Left ventricle myocardium superior (tissue), 1 donor: ENCODE measurements around the gene PRLR. TPM values are rescaled to one million over a fixed set of nuclear protein-coding genes. Genes with fewer than 3 reads are reported as not detected.
"Not testable (repeated sequence)": the region's sequence is repeated elsewhere in the genome, so short reads cannot be mapped to it uniquely, and the experiment has no call there.

Experiments used
- ATAC-seq: fragments of 200-7000 bp; cut with Tn5 transposase; one replicate; pipeline ENCODE4 v1.9.1; 2020; ENCODE audit warnings: mild to moderate bottlenecking, moderate library complexity
- DNase-seq: peaks from one replicate; pipeline ENCODE4 v3.0.0-alpha.2; 2020
- intact Hi-C: fragments of 100-400 bp; cut with micrococcal nuclease; formaldehyde crosslinking; loops from one replicate; pipeline ENCODE4 v1.11.0; 2022
- long read RNA-seq: library from polyadenylated mRNA; unstranded; transcript quantifications from one replicate; pipeline ENCODE4 v2.0.0, GENCODE V29; 2021
- total RNA-seq: library from RNA; stranded (reverse); fragmentation: NEBNext Ultra II Directional; extraction: Animal tissue kit (Norgen Biotek cat#: 25700); gene quantifications from one replicate; pipeline ENCODE4 v1.2.1, GENCODE V29; 2021
- donor health status: DM: no; HTN: yes; CAD: no; lungs with severe emphysema.

PRLR gene
- total RNA-seq: 0.40 TPM
- long read RNA-seq: 0 reads

DNA sequence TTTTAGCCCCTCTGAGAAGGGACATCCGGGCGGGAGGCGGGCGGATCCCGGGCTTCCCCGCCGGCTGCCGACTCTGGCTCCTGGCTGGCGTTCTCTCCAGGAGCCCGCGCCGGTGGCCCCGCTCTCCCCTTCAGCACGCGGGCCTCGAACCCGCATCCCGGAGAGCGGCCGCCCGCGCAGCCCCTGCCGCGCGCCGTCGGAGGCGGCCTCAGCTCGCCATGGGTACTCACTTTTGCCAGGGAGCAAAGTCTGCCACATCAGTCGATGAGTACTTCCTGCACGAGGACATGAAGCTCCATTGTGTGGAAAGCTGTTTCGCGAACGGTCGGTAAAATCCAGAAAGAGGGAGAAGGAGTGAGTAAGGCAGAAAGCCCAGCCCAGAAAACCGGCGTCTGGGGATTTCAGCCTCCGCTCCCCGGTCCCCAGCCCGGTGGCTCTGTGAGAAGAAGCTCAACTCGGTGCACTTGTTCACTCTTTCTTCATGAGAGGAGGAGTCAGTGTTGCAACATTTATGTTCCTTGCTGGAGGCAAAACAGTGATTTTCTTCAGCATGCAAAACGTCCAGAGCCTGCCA, at the start of gene PRLR:
PRLR (minus strand) TSS at position 450 of the 574 bp plus-strand sequence. CDS start 140,867 bp downstream, outside the sequence.
- peak; percentile 67 for ATAC-seq
- intact Hi-C loops: no loop called here
- DNase-seq: peak; percentile 36

DNA sequence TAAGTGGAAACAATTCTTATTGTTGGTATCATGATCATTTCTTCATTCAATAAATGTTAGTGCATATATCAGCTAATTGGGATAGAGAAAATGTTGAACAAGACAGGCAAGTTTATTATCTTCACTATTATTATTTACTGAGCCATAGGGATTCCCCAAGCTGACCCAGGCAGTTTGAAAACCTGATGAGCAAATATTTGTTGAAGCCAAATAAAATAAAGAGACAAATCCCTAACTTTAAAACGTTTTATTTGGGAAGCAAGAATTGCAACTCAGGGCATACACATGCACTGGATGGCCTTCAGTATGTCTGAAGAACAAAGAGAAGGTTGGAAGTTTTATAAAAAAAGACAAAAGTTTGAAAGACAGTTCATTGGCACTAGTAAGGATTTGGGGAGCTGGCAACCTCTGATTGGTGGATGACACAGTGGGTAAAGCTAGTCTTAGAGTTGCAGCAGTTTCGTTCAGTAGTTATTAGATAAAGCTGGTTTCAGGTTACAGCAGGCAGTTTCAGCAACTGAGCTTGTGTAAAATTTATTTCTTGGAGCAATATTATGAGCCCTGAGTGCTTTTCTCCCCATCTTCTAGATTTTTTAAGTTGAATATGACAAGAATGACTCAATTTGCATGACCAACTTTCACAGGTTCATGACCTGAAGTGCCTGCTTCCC, 44.7 kb upstream of the PRLR start:
- ATAC-seq: no peak
- intact Hi-C loops: no loop called here

DNA sequence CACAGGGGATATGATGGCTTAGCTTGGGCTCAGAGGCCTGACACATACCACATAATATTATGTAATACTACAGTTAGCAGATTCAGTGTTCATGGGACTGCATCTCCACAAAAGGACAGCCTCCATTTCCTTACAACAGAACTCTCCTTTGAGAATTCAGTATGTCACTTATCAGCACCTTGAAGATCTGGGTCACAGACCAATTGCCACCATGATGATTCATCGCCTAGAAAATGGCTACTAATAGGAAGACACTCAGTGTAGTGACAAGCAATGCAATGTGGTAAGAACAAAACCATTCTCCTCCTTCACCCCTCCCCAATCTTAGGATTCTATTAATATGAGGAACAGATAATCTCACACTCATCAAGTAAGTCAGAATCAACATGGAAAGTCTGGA, 38.7 kb upstream of the PRLR start:
- ATAC-seq: no peak
- DNase-seq: no peak
- intact Hi-C loops: no loop called here

More for the DNA sequence above, 44.7 kb upstream of the PRLR start:
- DNase-seq: no peak

DNA sequence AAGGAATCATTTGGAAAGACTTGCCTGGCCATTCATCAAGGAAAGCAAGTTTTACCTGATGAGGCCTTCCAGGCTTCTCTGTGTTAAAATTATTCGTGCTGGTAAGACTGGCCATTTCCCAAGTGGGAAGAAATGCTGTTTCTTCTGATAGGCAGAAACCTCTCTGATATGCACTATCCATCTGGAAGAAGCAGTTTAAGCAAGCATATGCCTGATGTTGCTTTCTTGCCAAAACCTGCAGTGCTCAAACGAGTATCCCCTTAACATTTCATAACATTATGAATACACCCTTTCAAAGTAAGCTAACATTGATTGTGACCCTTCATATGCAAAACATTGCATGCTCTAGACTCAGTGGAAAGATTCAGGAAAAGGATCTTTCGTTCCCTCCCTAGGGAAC, 36.0 kb upstream of the PRLR start:
- intact Hi-C loops: no loop called here
- no peak for DNase-seq
- no peak for ATAC-seq

DNA sequence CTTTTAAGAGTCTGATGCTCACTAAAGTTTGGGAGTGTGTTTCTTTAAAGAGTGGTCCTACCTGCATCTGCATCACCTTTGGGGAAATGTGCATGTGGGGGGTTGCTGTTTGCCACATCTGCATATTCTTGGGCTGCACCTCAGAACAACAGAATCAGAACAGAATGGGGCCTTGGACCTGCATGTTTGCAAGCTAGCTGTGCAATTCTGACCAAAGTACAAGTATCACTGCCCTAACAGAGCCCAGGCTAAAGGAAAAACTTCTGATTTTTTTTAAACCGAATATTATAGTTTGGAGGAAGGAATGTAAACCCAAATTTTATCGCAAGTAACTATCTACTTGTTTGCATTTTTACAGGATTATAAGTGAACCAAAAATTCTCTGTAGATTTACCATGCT, 34.2 kb upstream of the PRLR start:
- intact Hi-C loops: no loop called here
- ATAC-seq: no peak
- no peak for DNase-seq

DNA sequence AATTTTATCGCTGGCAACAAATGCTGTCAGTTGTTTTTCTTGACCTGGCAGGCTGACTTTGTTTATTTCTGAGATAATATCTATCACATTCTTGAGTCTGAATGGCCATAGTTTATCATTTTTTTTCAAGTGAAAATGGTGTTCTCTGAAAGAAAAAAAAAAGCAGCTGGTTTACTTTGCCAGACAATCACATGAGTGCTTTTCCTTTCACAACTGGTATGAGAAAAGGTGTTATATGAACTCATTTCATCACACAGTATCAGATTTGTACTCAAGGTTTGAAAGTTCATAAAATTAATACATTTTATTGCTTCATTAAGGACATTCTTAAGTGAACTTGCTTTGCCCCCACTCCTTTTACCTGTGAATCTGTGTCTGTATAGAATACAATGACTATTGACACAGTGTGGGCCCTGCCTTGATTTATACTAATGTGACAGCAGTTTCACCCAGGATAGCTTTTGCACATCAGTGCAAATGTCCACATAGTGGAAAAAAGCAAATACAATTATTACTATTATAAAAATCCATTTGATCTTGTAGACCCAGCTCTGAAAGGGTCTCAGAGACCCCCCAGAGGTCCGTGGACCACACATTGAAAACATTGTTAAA, 33.1 kb upstream of the PRLR start:
- no peak for DNase-seq
- intact Hi-C loops: no loop called here

DNA sequence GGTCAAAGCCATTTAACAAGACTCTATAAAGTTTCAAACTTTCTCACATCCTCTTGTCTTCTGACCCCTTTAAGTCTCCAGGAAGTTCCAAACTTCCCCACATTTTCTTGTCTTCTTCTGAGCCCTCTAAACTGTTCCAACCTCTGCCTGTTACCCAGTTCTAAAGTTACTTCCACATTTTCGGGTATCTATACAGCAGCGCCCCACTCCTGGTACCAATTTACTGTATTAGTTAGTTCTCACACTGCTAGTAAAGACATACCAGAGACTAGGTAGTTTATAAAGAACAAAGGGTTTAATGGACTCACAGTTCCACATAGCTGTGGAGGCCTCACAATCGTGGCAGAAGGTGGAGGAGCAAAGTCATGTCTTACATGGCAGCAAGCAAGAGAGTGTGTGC, 23.3 kb upstream of the PRLR start:
- intact Hi-C loops: no loop called here

More for the DNA sequence above, 33.1 kb upstream of the PRLR start:
- no peak for ATAC-seq

DNA sequence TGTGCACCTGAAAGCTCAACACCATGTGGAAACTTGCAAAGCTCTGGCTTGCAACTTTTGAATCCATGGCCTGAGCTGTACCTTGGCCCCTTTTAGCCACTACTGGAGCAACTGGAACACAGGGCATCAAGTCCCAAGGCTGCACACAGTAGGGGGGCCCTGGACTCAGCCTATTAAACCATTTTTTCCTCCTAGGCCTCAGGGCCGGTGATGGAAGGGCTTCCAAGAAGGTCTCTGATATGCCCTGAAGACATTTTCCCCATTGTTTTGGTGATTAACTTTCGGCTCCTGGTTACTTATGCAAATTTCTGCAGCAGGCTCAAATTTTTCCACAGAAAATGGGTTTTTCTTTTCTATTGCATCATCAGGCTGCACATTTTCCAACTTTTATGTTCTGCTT, 22.7 kb upstream of the PRLR start:
- ATAC-seq: no peak
- intact Hi-C loops: no loop called here
- no peak for DNase-seq

More for the DNA sequence above, 23.3 kb upstream of the PRLR start:
- ATAC-seq (no peak), DNase-seq (no peak)

DNA sequence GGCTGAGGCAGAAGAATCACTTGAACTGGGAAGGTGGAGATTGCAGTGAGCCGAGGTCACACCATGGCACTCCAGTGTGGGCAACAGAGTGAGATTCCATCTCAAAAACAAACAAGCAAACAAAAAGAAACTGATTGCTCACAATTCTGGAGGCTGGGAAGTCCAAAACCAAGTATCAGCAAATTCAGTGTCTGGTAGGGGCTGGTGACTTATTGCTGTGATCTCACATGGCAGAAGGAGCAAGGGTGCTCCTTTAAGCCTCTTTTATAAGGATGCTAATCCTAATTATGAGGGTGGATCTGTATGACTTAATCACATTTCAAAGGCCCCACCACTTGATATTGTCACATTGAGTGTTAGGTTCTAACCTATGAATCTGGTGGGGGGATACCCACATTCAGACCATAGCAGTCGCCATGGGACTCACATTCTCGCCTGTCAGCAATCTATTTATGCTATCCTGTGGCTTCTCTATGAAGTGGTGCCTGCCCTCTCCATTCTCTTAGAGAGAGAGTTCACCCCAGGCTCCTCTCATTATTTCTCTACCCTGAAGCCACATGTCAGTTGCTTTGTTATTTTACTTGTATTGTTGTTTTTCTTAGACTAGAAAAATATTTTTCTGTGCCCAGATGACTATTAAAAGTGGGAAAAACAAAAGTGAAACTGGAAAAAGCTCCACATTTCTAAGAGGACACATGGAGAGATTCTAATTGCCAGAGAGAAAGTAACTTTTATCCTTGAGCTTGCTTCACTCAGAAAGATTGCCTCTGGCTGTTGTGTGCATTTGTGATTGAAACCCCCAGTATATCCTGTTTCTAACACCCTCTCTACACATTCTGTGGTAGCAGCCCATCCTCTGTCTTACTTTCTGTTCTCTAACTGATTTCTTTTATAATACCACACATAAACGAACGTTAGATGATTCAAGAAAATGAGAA, 18.8 kb upstream of the PRLR start:
- DNase-seq (no peak), ATAC-seq (no peak)
- intact Hi-C loops: no loop called here

DNA sequence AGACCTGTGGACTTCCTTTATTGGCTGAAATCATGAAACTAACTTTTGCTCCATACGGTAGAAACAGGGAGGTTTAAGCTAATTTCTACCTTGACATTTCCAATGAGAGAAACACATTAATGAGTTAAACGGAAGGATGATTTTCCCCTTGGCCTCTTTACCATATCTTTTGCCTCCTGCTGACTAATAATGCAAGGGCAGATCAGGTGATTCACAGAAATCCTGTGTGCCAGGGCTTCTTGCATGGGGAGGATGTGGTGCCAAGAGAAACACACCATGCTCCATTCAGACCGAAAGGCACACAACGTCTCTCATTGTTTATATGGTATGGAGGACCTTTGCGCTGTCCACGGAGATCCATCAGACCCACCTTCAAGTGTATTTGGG, 17.4 kb upstream of the PRLR start:
- DNase-seq (no peak), ATAC-seq (no peak)
- intact Hi-C loops: no loop called here

DNA sequence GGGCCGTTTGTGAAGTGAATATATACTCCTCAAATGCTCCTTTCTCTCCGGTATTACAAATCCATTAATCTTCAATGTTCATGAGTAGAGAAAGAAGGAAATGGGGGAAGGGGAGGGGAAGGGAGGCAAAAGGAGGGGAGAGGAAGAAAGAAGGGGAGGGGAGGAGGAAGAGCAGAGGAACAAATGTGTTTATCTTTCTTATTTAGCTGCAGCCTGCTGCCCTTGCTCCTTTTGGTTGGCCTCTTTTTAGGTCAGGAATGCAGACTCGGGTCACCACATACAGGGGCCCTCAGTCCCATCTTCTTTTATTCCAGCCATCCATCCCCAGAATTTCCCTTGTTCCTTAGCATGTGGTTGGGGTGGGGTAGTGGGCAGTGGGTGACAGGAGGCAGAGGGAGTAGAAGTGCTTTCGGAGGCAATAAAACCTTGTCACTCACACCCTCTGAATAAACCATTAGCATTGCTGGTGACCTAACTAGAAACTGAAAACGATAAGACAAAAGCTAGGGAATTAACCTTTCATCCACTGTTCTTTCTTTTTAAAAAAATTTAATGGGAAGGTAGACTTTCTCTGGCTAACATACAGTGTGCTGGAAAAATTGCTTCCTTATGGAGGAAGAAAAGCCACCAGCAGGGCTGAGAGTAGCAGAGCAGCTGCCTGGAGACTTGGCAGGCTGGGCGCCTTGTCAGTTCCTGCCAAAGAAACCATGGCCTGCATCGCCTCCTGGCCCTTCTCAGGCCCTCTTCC, 16.8 kb upstream of the PRLR start:
- ATAC-seq (peak; percentile 81), DNase-seq (peak; percentile 68)

DNA sequence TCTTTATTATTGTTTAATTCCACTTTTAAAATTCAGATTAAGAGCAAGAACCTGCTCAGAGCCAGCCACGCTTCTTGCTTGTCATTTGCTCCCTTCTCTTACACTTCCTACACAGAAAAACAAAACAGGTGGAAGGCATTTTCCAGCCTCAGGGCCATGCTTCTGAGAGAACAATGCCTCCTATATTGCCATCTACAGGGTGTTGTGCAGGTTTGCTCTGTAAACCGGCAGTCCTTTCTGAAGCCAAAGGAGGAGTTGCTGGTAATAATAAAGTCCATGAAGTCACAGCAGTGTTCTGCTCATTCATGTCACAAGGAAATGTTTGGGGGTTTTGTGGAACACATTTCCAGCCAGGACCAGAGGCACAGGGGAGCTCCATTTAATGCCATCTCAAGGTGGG, 16.1 kb upstream of the PRLR start:
- DNase-seq (no peak), ATAC-seq (no peak)
- intact Hi-C loops: no loop called here

More for the DNA sequence above, 16.8 kb upstream of the PRLR start:
- intact Hi-C loops: no loop called here

DNA sequence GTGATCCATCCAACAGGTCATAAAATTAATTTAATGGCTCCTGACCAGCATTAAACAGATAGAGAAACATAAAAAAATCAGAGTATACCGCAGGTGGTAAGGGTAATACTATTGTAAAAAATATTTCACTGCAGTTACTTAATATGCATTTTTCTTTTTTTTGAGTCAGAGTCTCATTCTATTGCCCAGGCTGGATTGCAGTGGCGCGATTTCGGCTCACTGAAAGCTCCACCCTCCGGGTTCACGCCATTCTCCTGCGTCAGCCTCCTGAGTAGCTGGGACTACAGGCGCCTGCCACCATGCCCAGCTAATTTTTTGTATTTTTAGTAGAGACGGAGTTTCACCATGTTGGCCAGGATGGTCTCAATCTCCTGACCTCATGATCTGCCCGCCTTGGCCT, 15.1 kb upstream of the PRLR start:
- intact Hi-C loops, ATAC-seq, DNase-seq: not testable (repeated sequence)

DNA sequence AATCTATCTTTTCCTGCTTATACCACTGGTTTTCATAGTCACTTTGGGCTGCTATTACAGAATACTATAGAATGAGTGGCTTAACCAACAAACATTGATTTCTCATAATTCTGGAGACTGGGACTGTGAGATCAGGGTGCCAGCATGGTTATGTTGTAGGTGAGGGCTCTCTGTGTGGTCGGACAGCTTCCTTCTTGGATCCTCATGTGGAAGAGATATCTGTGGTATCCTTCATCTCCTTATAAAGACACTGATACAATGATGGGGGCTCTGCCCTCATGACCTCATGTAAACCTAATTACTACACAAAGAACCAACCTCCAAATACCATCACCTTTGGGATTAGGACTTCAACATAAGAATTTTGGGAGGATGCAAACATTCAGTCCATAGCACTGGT, 13.9 kb upstream of the PRLR start:
- intact Hi-C loops: no loop called here
- ATAC-seq: no peak

DNA sequence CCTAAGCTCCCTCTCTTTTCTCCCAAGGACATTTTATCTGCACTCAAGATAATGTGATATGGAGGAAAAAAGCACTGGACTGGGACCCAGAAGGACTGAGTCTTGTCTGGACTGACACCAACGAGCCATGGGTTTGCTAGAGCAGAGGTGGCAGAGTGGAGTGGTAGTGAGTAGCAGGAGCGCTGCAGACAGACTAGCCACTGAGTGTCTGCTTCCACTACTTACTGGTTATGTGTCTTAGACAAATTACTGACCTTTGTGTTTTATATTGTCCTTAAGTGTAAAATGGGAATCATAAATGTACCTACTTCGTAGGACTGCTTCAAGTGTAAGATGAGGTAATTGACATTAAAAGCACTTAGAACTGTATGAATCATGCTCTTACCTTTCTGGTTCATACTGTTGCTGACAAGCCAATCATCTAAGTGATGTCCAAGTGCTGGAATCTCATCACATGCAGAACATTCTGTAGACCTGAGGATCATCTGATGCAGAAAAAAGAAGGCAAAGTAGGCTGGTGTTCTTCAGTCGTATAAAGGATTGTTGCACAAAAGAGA, 12.5 kb upstream of the PRLR start:
- no peak for DNase-seq
- ATAC-seq: no peak
- intact Hi-C loops: no loop called here

More for the DNA sequence above, 13.9 kb upstream of the PRLR start:
- no peak for DNase-seq

DNA sequence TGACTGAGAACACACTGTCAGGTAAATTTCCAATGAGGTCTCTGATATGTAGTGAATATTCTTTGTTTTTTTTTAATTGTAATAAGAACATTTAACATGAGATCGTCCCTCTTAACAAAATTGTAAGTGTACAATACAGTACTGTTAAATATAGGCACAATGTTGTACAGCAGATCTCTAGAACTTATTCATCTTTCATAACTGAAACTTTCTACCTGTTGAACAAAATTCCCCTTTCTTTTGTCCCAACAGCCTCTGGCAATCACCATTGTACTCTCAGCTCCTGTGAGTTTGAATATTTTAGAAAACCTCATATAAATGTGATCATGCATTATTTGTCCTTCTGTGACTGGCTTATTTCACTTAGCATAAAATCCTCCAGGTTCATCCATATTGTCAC, 10.6 kb upstream of the PRLR start:
- no peak for ATAC-seq
- DNase-seq: no peak
- intact Hi-C loops: no loop called here

DNA sequence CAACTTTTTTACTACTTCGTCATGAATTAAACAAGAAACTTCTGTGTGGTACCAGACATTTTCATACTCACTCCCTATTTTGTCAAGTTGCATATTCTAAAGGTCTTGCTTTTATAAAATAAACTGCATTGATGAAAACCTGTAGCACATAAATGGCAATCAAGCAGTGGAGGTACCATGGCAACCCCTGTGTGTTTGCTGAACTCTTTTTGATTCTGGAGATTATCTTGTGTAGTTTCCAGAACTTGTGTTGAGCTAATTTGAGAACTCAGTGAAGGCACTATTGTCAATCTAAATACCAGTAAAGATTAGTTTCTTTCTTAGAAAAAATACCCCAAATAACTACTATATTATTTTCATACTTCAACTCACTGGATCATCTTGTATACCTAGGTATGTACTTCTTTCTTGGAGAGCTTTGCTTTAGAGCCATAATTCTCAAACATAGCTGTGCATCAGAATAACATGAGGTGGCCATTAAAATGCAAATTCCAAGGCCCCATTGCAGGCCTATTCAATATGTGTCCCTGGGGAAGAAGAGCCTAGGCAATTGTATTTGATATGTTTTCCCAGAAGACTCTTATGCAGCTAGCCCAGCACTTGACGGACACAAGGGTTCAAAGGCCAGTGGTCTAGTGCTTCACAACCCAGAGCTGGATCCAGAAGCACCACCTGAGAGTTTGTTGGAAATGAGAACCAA, 9.8 kb upstream of the PRLR start:
- intact Hi-C loops: no loop called here
- DNase-seq (no peak), ATAC-seq (no peak)

DNA sequence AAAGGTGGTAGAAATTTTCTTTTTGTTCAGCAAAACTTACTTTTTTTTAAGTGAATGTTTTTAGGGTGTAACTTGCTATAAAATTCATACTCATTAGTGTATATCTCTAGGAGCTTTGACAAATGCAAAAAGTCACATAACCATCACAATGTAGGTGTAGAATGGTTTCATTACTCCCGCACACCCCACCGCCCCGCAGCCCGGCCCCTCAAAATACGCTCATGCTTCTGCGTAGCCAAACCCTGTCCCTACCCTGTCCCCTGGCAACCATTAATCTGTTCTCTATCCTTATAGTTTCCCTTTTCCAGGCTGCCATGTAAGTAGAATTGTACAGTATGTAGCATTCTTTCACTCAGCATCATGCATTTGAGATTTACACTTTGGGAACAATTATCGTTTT, 9.2 kb upstream of the PRLR start:
- no peak for ATAC-seq

More for the DNA sequence above, 9.2 kb upstream of the PRLR start:
- intact Hi-C loops: no loop called here
- DNase-seq: no peak
